Breast epithelium (tissue), 3 donors: ENCODE results near the gene ST3GAL6.

Source experiments
- CTCF ChIP-seq, 3 donors: fragments of 450-650 bp; IDR thresholded peaks; one replicate each; pipeline ENCODE4 v1.5.1; 2016 to 2017; ENCODE audit warnings: antibody characterized with exemption in 3 of 3, mild to moderate bottlenecking in 3 of 3, moderate library complexity in 3 of 3
- POLR2AphosphoS5 ChIP-seq, 3 donors: sonication (generic); formaldehyde crosslinking; IDR thresholded peaks; one replicate each; pipeline ENCODE4 v1.6.1; 2017; ENCODE audit warnings: antibody characterized with exemption in 3 of 3

GRCh38 chr3:98746122-98746521 lies 17.0 kb upstream of the ST3GAL6 start:
- TF ChIP-seq CTCF (IDR thresholded peaks at IDR 0.05) (no peak), POLR2AphosphoS5 (IDR thresholded peaks at IDR 0.05) (no peak)
